Fibroblast of villous mesenchyme (primary cell): ENCODE results near the gene EXT2. TPM values are rescaled to one million over a fixed set of nuclear protein-coding genes. Genes with fewer than 3 reads are reported as not detected.

Experiments used
- DNase-seq: peaks from one replicate; pipeline ENCODE4 v3.0.0-alpha.2; 2010; ENCODE audit warnings: low read depth
- H3K4me3 ChIP-seq: 2 replicates; pipeline ENCODE4 v1.5.1; 2011; ENCODE audit warnings: low read depth, mild to moderate bottlenecking, low read length
- total RNA-seq: library from RNA; depleted of rRNA; stranded (reverse); fragments of >200 nt; gene quantifications from 2 replicates; pipeline ENCODE4 v1.2.3, GENCODE V29; 2012
- TF ChIP-seq, protein P1 (sequence below): IDR thresholded peaks from 2 replicates; pipeline ENCODE4 v1.5.1; 2012; ENCODE audit warnings: low read depth, mild to moderate bottlenecking, low read length; ENCODE audit not compliant: insufficient read depth

The EXT2 gene
- total RNA-seq, 1 donor, result 161 TPM

DNA sequence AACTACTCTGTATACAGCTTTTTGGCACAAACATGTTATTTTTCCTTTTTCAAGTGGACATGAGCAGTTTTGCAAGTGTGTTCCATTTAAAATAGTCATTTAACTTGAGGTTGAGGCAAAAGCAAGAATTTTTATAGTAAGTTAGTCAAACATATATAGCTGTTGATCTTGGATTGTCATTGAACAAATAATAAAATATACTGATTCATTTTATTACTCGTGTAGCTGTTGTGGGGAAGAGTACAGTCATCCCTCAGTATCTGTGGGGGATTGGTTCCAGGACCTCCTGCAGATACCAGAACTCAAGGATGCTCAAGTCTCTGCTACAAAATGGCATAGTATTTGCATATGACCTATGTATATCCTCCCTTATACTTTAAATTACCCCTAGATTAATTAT, 45.3 kb downstream of the EXT2 start:
- DNase-seq, result no peak
- no peak overlapping the region for H3K4me3 ChIP-seq
- TF ChIP-seq, protein P1, sequence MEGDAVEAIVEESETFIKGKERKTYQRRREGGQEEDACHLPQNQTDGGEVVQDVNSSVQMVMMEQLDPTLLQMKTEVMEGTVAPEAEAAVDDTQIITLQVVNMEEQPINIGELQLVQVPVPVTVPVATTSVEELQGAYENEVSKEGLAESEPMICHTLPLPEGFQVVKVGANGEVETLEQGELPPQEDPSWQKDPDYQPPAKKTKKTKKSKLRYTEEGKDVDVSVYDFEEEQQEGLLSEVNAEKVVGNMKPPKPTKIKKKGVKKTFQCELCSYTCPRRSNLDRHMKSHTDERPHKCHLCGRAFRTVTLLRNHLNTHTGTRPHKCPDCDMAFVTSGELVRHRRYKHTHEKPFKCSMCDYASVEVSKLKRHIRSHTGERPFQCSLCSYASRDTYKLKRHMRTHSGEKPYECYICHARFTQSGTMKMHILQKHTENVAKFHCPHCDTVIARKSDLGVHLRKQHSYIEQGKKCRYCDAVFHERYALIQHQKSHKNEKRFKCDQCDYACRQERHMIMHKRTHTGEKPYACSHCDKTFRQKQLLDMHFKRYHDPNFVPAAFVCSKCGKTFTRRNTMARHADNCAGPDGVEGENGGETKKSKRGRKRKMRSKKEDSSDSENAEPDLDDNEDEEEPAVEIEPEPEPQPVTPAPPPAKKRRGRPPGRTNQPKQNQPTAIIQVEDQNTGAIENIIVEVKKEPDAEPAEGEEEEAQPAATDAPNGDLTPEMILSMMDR, result no peak

DNA sequence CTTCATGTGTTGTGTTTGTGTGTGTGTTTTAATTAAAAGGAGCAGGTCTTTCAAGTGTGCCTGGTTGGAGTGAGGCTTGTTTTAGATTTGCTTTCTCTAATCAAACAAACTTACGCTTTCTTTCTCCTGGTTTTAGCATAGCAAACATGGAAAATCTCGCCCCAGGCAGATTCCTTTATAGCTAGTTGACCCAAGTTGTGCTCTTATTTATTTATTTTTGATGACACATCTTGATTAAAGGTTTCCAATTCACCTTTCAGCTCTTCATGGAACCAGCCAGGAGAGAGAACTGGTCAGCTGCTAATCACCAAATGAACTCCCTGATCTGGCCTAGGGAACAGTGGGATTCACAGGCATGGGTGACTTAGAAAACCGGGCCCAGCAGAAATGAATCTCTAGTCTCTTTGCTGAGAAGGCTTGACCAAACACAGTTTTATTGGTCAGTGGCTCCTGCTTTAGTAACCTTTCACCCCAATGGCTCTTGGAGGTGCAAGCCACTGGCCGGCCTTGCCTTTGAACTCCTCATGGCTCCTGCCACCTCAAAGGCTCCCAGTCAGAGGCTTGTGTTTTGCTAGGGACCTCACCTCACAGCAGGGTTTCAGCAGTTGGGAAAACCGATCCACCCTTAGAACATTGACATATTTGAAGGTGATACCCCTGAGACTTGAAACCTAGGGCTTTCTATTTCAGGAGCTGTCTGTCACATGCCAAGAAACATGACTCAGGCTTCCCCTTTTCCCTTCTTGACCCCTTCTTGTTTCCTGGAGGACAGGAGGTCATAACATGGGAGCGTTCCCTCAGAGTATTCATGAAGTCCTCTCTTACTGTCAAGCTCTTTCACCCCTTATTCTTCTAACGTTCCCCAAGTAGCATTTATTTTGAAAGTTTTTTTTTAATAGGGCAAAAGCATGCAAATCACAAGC, 48.8 kb downstream of the EXT2 start:
- no peak for DNase-seq
- no peak overlapping the region for H3K4me3 ChIP-seq
- TF ChIP-seq, protein P1, result no peak

DNA sequence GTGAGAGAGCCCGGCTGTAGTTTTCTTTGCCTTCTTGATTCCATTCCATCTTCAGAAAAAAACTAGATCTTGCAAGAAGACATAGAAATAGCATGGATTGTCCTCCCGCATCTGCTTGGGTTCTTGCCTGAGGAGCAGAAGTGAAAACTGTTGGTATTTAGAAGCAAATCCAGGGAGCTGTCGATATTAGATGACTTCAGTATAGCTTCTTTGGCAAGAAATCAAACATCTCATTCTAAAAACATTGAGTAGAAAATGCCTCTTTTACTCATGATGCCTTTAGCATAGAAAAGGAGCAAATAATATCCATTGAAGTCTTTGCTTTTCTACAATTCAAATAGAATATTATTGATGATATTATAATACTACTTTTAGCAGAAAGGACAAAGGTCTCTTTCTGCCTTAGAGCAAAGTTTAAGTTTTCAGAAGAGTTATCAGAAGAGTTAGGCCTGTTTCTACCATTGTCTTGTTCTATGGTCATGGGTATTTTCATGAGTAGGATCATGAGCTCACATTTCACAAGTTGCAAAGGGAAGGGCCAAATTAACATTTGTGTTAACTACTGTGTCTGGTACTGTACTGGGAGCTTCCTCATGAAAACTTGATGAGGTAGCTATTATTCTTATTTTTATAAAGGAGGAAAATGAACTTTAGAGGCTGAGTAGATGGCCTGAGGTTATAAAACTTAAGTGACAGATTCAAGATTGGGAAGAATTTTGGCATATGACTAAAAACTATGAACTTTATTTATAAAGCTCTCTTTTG, 49.7 kb downstream of the EXT2 start:
- DNase-seq, result no peak
- H3K4me3 ChIP-seq, result no peak overlapping the region
- TF ChIP-seq, protein P1, result no peak

DNA sequence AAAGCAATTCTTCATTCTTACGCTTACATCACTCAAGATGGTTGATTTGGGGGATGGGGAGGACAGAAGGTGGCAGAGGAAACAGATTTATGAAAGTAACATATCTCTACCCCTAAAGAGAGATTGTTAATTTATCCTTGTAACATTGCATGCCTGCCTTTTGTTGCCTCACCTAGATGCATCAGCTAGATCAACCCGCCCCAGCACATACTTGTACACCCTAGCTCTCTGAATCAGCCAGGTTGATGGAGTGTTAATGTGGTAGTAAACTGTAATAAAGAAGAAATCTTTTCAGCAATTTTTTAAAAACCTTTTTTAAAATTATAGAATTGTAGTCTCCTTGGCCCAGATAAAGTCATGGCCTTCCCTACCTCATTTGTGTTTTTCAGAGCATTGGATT, 51.5 kb downstream of the EXT2 start:
- TF ChIP-seq, protein P1, result no peak
- no peak overlapping the region for H3K4me3 ChIP-seq
- DNase-seq, result no peak

DNA sequence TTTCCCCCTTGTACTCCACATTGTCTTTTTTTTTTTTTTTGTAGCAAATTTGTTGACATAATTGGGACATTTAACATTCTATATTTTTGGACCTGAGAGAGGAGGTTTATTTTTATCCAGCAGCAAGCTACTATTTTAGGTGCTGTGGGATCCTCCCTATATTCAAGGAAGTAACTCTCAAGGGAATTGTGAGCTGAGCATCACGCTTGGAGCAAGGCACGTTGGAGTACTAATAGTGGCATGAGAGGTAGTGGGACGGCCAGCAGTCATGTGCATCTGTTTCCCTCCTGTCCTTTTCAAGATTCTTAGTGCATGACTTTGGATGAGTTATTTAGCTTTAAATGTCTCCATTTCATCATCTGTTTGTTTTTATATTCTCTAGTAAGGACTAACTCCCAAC, 52.3 kb downstream of the EXT2 start:
- TF ChIP-seq, protein P1, result no peak
- H3K4me3 ChIP-seq, result no peak overlapping the region
- no peak for DNase-seq

DNA sequence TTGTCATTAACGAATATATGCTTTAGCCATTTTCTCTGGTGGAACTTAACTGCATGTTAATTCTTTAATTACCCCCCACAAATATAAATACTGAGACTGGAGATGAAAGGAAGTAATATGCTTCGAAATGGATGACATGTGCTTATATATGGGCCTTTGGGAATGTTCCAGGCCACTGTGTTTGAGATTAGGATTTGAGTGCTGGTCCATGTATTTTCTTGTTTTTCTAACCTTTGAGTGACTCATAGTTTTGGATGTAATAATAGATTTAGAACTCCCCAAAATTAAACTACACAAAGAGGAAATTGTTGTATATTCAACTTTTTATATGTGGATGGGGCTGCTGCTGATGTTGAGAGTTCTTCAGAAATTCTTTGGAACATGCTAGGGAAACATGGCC, 54.2 kb downstream of the EXT2 start:
- H3K4me3 ChIP-seq, result no peak overlapping the region
- TF ChIP-seq, protein P1, result no peak
- no peak for DNase-seq
